Measurements from ENCODE around the gene PTPRE.

PTPRE gene

GRCh38 chr10:127928021-127928806, 21.3 kb downstream of the PTPRE start:
- no peak for DNase-seq

GRCh38 chr10:127932521-127933270, 25.8 kb downstream of the PTPRE start:
- no peak for DNase-seq

- DNase-seq: no peak
These were observed 26.4 kb downstream of the PTPRE start for GRCh38 chr10:127933271-127933670.

- no peak for DNase-seq
These were observed 27.5 kb downstream of the PTPRE start for GRCh38 chr10:127934383-127934782.

- no peak for DNase-seq
These were observed 28.2 kb downstream of the PTPRE start for GRCh38 chr10:127935071-127935561.

GRCh38 chr10:127937069-127937468, 30.2 kb downstream of the PTPRE start:
- DNase-seq: no peak

- DNase-seq: no peak
These were observed 31.1 kb downstream of the PTPRE start for GRCh38 chr10:127937915-127938463.

- no peak for DNase-seq
These were observed 33.0 kb downstream of the PTPRE start for GRCh38 chr10:127939786-127940330.

GRCh38 chr10:127940866-127941640, 34.1 kb downstream of the PTPRE start:
- DNase-seq: no peak

GRCh38 chr10:127942811-127943210, 35.9 kb downstream of the PTPRE start:
- no peak for DNase-seq

GRCh38 chr10:127943336-127943910, 36.5 kb downstream of the PTPRE start:
- no peak for DNase-seq

- DNase-seq: no peak
These were observed 37.4 kb downstream of the PTPRE start for GRCh38 chr10:127944256-127944655.

- no peak for DNase-seq
These were observed 38.4 kb downstream of the PTPRE start for GRCh38 chr10:127945341-127945758.

GRCh38 chr10:127945948-127946711, 39.2 kb downstream of the PTPRE start:
- DNase-seq: no peak

- DNase-seq: no peak
These were observed 40.3 kb downstream of the PTPRE start for GRCh38 chr10:127947211-127947610.

GRCh38 chr10:127948791-127949190, 41.9 kb downstream of the PTPRE start:
- no peak for DNase-seq

- DNase-seq: no peak
These were observed 42.9 kb downstream of the PTPRE start for GRCh38 chr10:127949831-127950230.

- DNase-seq: no peak
These were observed 45.1 kb downstream of the PTPRE start for GRCh38 chr10:127951861-127952574.

GRCh38 chr10:127952575-127952869, 45.6 kb downstream of the PTPRE start:
- no peak for DNase-seq

- no peak for DNase-seq
These were observed 46.0 kb downstream of the PTPRE start for GRCh38 chr10:127952918-127953317.

GRCh38 chr10:127953876-127954275, 47.0 kb downstream of the PTPRE start:
- no peak for DNase-seq
